Measurements from ENCODE around the gene FAU. TPM values are rescaled to one million over a fixed set of nuclear protein-coding genes. Genes with fewer than 3 reads are reported as not detected.

FAU gene
- total RNA-seq, 1 experiment from 2014 or later = 1,001 TPM

DNA sequence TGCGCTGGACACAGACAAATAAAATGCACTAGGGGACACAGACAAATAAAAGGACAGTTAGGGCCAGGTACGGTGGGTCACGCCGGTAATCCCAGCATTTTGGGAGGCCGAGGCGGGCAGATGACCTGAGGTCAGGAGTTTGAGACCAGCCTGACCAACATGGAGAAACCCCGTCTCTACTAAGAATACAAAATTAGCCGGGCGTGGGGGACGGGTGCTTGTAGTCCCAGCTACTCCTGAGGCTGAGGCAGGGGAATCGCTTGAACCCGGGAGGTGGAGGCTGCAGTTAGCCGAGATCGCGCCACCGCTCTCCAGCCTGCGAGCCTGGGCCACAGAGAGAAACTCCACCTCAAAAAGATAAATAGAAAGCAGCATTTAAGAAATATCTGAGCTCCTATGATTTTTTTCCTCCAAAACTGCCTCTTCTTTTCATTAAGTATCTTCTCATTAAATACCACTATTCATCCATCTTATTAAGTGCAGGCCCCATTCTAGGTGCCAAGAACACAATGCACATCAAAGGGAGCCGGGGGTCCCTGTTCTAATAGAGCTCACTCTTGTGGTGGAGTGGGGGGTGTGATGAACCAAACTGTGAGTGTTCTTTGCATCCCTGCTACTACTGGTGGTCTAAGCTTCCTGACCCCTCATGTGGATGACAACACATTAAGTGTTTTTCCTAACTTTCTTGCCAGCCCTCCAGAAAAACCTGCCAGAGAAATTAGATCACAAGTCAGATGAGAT lies 3.7 kb downstream of the FAU start:
- Histone ChIP-seq H3K27ac (ENCODE audit: low read length) (no peak overlapping the region), H3K9me3 (ENCODE audit: control insufficient read depth, insufficient read depth, low read depth, low read length) (no peaks in the 10 kb centered on the region), H3K27me3 (ENCODE audit: control insufficient read depth, insufficient read depth, low read length) (no peaks in the 10 kb centered on the region), H3K4me1 (ENCODE audit: control insufficient read depth, insufficient read depth, low read length) (peaks cover 30% of the 10 kb centered on the region), H3K36me3 (ENCODE audit: control insufficient read depth, insufficient read depth, low read length) (peaks cover 15% of the 10 kb centered on the region), H3K4me3 (ENCODE audit: low read depth in 2 of 2, low read length in 2 of 2) (no peak overlapping the region)
- intact Hi-C loops (cut with micrococcal nuclease; ENCODE audit: unreplicated experiment) = loop anchor here (10.0 kb wide), 1 partner anchor 273 kb away; the partner anchor contains the start of gene CDC42BPG
- ChIA-PET CTCF (interaction anchor here (1.0 kb wide), 1 partner anchor 269 kb away, joined by 4 read pairs; no protein-coding TSS in a partner anchor), POLR2A (no interaction called here)
- DNase-seq (ENCODE audit: low read depth, low spot score) (no peak), ATAC-seq (no peak)
- TF ChIP-seq POLR2AphosphoS5 (IDR thresholded peaks at IDR 0.05; ENCODE audit: low read depth, low read length) = no peak
- no peak for TF ChIP-seq SIN3A (IDR thresholded peaks at IDR 0.05; ENCODE audit: borderline replicate concordance, insufficient read depth, low read depth, low read length)
- TF ChIP-seq, protein P1, sequence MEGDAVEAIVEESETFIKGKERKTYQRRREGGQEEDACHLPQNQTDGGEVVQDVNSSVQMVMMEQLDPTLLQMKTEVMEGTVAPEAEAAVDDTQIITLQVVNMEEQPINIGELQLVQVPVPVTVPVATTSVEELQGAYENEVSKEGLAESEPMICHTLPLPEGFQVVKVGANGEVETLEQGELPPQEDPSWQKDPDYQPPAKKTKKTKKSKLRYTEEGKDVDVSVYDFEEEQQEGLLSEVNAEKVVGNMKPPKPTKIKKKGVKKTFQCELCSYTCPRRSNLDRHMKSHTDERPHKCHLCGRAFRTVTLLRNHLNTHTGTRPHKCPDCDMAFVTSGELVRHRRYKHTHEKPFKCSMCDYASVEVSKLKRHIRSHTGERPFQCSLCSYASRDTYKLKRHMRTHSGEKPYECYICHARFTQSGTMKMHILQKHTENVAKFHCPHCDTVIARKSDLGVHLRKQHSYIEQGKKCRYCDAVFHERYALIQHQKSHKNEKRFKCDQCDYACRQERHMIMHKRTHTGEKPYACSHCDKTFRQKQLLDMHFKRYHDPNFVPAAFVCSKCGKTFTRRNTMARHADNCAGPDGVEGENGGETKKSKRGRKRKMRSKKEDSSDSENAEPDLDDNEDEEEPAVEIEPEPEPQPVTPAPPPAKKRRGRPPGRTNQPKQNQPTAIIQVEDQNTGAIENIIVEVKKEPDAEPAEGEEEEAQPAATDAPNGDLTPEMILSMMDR (IDR thresholded peaks at IDR 0.05) = no peak; the same call in 1 of the 2 replicates
- TF ChIP-seq, protein P2, sequence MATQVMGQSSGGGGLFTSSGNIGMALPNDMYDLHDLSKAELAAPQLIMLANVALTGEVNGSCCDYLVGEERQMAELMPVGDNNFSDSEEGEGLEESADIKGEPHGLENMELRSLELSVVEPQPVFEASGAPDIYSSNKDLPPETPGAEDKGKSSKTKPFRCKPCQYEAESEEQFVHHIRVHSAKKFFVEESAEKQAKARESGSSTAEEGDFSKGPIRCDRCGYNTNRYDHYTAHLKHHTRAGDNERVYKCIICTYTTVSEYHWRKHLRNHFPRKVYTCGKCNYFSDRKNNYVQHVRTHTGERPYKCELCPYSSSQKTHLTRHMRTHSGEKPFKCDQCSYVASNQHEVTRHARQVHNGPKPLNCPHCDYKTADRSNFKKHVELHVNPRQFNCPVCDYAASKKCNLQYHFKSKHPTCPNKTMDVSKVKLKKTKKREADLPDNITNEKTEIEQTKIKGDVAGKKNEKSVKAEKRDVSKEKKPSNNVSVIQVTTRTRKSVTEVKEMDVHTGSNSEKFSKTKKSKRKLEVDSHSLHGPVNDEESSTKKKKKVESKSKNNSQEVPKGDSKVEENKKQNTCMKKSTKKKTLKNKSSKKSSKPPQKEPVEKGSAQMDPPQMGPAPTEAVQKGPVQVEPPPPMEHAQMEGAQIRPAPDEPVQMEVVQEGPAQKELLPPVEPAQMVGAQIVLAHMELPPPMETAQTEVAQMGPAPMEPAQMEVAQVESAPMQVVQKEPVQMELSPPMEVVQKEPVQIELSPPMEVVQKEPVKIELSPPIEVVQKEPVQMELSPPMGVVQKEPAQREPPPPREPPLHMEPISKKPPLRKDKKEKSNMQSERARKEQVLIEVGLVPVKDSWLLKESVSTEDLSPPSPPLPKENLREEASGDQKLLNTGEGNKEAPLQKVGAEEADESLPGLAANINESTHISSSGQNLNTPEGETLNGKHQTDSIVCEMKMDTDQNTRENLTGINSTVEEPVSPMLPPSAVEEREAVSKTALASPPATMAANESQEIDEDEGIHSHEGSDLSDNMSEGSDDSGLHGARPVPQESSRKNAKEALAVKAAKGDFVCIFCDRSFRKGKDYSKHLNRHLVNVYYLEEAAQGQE (IDR thresholded peaks at IDR 0.05; ENCODE audit: insufficient read depth in 1 of 2, low read depth in 2 of 2, low read length in 1 of 2) = no peak
- no peak for TF ChIP-seq TCF7L2 (IDR thresholded peaks at IDR 0.05; ENCODE audit: low read depth, low read length)
- BruUV-seq (replicated peaks) = no TSS peak
- in situ Hi-C loops (cut with HindIII; ENCODE audit: low pct_unique_long_range_greater_than_20kb, low sequenced_read_pairs) = no loop called here

DNA sequence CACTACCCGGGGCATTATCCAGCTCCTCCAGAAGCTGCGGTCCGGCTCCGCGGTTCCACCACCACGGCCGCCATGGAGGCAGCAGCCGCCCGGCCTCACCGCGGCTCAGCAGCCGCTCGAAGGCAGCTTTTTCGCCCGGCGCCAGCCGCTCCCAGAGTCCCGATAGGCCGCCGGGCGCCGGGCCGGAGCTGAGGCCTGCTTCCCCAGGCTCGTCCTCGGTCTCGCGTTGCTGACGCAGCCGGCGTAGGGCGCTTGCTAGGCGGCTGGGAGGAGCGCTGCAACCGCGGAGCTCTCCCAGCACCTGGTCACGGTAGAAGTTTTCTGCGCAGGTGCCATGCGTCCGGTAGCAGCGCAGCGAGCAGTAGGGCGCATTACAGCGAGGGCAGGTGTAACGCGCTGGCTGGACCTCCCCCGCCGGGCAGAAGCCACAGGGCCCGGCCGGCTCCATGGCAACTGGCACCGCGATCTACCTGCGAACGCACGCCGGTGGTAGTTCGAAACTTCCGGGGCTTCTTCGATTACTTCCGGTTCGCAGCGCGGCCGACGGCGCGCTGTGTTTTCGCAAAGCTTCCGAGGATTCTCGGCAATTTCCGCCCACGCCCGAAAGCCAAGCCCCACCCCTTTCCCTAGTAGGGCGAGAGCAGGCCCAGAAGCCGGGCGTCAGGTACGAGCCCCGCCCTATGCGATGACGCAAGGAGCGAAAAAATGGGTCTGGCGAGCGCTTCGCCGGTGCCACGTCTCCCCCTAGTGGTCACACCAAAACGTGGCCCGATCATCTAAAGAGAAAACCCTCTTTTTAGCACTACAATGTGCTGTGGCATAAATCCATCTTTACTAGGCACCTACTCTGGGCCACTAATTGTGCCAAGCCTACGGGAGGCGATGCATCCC lies 4.5 kb downstream of the FAU start, which contains the start of gene ZNHIT2:
Gene ZNHIT2, minus strand, starts transcription at position 496 of the 891 bp plus-strand sequence. Its CDS starts 48 bp downstream, at position 448.
- DNase-seq (ENCODE audit: low read depth, low spot score) (peak; percentile 99), ATAC-seq (peak; percentile 77)
- Histone ChIP-seq H3K9me3 (ENCODE audit: control insufficient read depth, insufficient read depth, low read depth, low read length) (no peaks in the 10 kb centered on the region), H3K4me3 (ENCODE audit: low read depth in 2 of 2, low read length in 2 of 2) (peak within 1 kb of the TSS; percentile 70 to 78), H3K27me3 (ENCODE audit: control insufficient read depth, insufficient read depth, low read length) (no peaks in the 10 kb centered on the region), H3K4me1 (ENCODE audit: control insufficient read depth, insufficient read depth, low read length) (peaks cover 33% of the 10 kb centered on the region), H3K36me3 (ENCODE audit: control insufficient read depth, insufficient read depth, low read length) (peaks cover 15% of the 10 kb centered on the region), H3K27ac (ENCODE audit: low read length) (peak within 1 kb of the TSS; percentile 89)
- CTCF ChIA-PET = interaction anchor here (1.0 kb wide), 1 partner anchor 268 kb away, joined by 4 read pairs; no protein-coding TSS in a partner anchor
- in situ Hi-C loops (cut with HindIII; ENCODE audit: low pct_unique_long_range_greater_than_20kb, low sequenced_read_pairs) = no loop called here
- POLR2A ChIA-PET = no interaction called here
- intact Hi-C loops (cut with micrococcal nuclease; ENCODE audit: unreplicated experiment) = loop anchor here (10.0 kb wide), 1 partner anchor 273 kb away; the partner anchor contains the start of gene CDC42BPG
- no TSS peak for BruUV-seq (replicated peaks)
- TF ChIP-seq, protein P1 (IDR thresholded peaks at IDR 0.05) = peak; percentile 99
- TF ChIP-seq, protein P2 (IDR thresholded peaks at IDR 0.05; ENCODE audit: insufficient read depth in 1 of 2, low read depth in 2 of 2, low read length in 1 of 2) = peak in 1 of 2 experiments; percentile 48; a peak in 1 of 4 replicates
- TF ChIP-seq SIN3A (IDR thresholded peaks at IDR 0.05; ENCODE audit: borderline replicate concordance, insufficient read depth, low read depth, low read length) (peak; percentile 77; the same call in 1 of the 2 replicates), POLR2AphosphoS5 (IDR thresholded peaks at IDR 0.05; ENCODE audit: low read depth, low read length) (peak; percentile 98), TCF7L2 (IDR thresholded peaks at IDR 0.05; ENCODE audit: low read depth, low read length) (0 out of 2 replicates have a peak, but pooled peaks have one; percentile 27)

Measured in Panc1 (cell line).